Astrocyte of the spinal cord (primary cell): ENCODE data around the gene TANC2.

Experiments
- DNase-seq: peaks from one replicate; pipeline ENCODE4 v3.0.0; 2011; ENCODE audit warnings: low read depth, low spot score
- H3K4me3 ChIP-seq: 2 replicates; pipeline ENCODE4 v1.5.1; 2011; ENCODE audit warnings: low read depth, mild to moderate bottlenecking, low read length, moderate library complexity
- CTCF ChIP-seq: IDR thresholded peaks from 2 replicates; pipeline ENCODE4 v1.5.1; 2012; ENCODE audit warnings: low read depth, mild to moderate bottlenecking, low read length, inconsistent platforms
- in situ Hi-C: cut with HindIII; loops from 2 replicates; pipeline ENCODE4 v1.10.0; 2017; ENCODE audit warnings: low sequenced_read_pairs

The TANC2 gene

DNA sequence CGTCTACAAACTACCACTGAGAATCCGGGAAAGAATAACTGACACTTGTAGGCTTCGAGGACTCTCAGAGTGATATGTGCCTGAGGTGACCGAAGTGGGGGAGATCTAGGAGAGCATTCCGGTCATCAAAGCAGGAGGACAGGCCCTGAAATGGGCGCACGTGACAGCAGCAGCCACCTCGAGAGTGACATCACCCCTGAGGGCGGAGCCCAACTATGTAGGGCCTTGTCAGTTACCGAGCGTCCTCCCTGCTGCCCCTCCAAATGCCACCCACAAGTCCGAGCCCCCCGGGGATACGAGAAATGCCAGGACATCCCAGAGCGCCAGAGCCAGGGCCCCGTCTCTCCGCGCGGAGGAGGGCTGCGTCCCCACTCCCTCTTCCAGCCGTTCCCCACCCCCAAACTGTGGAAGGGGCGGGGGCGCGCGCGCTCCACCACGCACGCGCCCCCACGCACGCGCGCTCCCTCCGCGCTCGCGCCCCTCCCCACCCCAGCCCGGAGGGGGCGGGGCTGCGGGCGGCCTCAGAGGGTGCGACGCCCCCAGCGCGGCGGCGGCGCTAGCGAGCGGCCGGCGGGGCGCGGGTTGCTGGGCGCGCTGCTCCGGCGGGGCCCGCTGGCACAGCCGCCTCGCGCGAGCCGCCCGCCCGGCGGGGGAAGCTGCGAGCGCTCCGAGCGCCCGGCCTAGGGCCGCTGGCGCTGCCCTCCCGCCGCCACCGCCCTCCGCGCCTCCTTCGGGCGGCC is at the start of gene TANC2:
TANC2 (plus strand) TSS at position 550 of the 740 bp plus-strand sequence. CDS start 43,325 bp downstream, outside the sequence.
- in situ Hi-C loops, result no loop called here
- DNase-seq, result peak; percentile 84
- peak within 1 kb of the TSS; percentile 94 for H3K4me3 ChIP-seq
- TF ChIP-seq CTCF, result no peak

- in situ Hi-C loops, result no loop called here
- H3K4me3 ChIP-seq, result no peak overlapping the region
- peak; percentile 48 for DNase-seq
- TF ChIP-seq CTCF, result no peak
Measured at GRCh38 chr17:62916684-62917571, 49.1 kb upstream of the TANC2 start.

DNA sequence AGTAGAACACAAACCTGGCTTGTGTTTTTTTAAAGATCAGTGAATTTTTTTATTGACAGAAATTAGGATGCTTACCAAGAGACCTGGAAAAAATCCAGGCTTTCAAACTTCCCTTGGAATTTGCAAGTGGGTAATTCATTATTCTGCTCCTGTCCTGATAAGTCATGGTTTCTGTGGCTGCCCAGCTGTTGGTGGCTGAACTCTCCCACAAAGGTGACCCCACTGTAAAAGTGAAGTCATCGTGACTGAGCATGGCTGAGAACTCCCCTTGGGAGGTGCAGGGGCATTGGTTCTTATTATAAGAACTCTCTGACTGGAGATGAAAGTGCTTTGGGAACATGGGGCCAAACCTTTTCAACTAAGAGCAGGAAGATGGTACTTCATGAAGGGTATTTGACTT is 46.6 kb upstream of the TANC2 start:
- peak; percentile 73 for DNase-seq
- no peak for TF ChIP-seq CTCF

GRCh38 chr17:62920300-62920699 is 45.7 kb upstream of the TANC2 start:
- no peak for TF ChIP-seq CTCF
- no peak for DNase-seq
- in situ Hi-C loops, result no loop called here
- no peak overlapping the region for H3K4me3 ChIP-seq

More for the DNA sequence above, 46.6 kb upstream of the TANC2 start:
- H3K4me3 ChIP-seq, result no peak overlapping the region
- in situ Hi-C loops, result no loop called here

DNA sequence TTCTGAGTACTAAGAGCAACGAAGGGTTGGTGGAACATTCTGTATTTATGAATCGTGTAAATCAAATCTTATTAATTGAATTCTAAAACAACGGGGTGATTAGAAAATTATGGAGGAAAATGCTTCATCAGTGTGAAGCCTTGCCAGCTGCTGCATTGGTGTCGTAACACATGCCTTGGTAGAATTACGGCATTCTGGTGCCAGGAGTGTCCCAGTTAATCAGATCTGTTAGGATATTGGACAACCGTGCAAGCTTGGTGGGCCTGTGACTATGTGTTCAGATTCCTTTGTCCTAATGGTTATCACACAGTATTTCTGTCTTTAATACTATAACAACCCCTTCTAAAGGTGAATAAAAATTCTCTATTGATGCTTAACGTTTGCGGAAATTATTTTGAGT is 44.2 kb upstream of the TANC2 start:
- H3K4me3 ChIP-seq, result no peak overlapping the region
- DNase-seq, result no peak
- no peak for TF ChIP-seq CTCF
- in situ Hi-C loops, result no loop called here

DNA sequence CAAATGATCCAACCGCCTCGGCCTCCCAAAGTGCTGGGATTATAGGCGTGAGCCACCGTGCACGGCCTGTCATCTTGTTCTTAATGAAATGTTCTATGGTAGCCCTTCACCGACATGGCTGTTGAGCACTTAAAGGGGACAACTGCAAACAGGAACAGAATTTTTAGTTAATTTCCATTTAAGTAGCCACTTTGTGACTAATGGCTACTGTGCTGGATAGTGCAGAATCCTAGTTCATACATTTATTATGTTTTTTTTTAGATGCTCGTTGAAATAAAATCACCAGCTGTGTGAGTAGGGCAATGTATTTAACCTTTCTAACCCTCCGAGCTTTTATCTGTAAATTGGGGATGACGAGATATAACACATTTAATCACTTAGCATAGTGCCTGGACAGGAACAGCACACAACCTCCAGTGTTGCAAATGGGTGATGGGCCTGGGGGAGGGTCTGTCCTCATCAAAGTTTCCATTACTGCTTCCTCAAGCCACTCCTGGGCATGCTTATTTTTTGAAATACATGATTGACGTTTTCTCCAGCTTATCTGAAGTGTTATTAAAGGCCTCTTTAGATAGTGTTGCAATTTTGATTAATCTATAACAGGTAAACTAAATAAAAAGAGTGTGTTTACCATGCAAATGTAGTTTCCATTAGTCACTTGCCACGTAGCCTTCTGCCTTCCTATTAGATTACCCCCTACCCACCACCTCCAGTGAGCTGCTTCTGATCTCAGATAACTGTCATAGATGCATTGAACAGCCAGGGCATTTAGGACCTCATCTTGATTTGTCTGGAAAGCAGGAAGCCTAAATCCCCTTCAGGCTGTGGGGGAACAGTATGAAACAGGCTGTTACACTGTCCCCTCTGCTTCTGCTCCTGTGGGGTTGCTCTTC is 42.5 kb upstream of the TANC2 start:
- in situ Hi-C loops, result no loop called here
- TF ChIP-seq CTCF, result no peak
- no peak overlapping the region for H3K4me3 ChIP-seq
- DNase-seq, result no peak
